SU-DHL-6 (cell line): ENCODE results near the gene DCAF15.

ENCODE experiments used
- EZH2phosphoT487 ChIP-seq: fragments of 200-600 bp; sonication (generic), shearing (Covaris generic); conservative IDR thresholded peaks from 2 replicates; pipeline ENCODE4 v1.6.1; 2018; ENCODE audit warnings: mild to moderate bottlenecking, antibody characterized with exemption, low read length, moderate library complexity, mixed read lengths
- TF ChIP-seq, protein P1 (sequence below): fragments of 200-600 bp; sonication (generic); IDR thresholded peaks from one replicate; pipeline ENCODE4 v1.5.1; 2017; ENCODE audit warnings: antibody characterized with exemption, mild to moderate bottlenecking, low read length, moderate library complexity; ENCODE audit not compliant: insufficient read depth, poor library complexity, severe bottlenecking

DNA sequence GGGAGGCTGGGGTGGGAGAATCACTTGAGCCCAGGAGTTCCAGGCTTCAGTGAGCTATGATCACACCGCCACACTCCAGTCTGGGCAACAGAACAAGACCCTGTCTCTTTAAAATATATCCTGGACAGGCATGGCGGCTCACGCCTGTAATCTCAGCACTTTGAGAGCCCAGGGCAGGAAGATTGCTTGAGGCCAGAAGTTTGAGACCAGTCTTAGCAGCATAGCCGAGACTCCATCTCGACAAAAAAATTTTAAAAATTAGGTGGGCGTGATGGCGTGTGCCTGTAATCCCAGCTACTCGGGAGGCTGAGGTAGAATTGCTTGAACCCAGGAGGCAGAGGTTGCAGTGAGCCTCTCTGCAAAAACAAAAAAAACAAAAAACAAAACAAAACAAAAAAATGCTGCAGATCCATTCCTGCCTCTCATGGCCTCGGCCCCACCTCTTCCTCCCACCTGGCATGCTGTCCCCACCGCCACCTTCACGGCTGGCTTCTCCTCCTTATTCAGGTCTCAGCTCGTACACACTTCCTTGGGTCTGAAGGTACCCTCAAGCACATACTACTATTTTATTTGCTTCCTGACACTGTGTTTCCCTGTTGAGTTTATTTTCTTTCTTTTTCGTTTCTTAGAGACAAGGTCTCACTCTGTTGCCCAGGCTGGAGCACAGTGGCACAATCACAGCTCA is 48.5 kb downstream of the DCAF15 start:
- TF ChIP-seq, protein P1, sequence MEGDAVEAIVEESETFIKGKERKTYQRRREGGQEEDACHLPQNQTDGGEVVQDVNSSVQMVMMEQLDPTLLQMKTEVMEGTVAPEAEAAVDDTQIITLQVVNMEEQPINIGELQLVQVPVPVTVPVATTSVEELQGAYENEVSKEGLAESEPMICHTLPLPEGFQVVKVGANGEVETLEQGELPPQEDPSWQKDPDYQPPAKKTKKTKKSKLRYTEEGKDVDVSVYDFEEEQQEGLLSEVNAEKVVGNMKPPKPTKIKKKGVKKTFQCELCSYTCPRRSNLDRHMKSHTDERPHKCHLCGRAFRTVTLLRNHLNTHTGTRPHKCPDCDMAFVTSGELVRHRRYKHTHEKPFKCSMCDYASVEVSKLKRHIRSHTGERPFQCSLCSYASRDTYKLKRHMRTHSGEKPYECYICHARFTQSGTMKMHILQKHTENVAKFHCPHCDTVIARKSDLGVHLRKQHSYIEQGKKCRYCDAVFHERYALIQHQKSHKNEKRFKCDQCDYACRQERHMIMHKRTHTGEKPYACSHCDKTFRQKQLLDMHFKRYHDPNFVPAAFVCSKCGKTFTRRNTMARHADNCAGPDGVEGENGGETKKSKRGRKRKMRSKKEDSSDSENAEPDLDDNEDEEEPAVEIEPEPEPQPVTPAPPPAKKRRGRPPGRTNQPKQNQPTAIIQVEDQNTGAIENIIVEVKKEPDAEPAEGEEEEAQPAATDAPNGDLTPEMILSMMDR, result no peak
- TF ChIP-seq EZH2phosphoT487, result no peak
